Mesothelial cell of epicardium (in vitro differentiated cells): ENCODE results near the gene ALMS1. TPM values are rescaled to one million over a fixed set of nuclear protein-coding genes. Genes with fewer than 3 reads are reported as not detected.
"Not testable (repeated sequence)": the region's sequence is repeated elsewhere in the genome, so short reads cannot be mapped to it uniquely, and the experiment has no call there.

Source experiments
- DNase-seq, 2 experiments: peaks; one replicate each; pipeline ENCODE4 v3.0.0; 2021; ENCODE audit warnings: low spot score in 2 of 2; ENCODE audit not compliant: unreplicated experiment in 2 of 2
- H3K27ac Mint-ChIP-seq: 2 replicates; pipeline ENCODE4 v1.8.0; 2021; ENCODE audit warnings: mixed read lengths
- H3K27me3 Mint-ChIP-seq: 2 replicates; pipeline ENCODE4 v1.8.0; 2021; ENCODE audit warnings: low read depth, mixed read lengths
- H3K36me3 Mint-ChIP-seq: 2 replicates; pipeline ENCODE4 v1.8.0; 2021; ENCODE audit warnings: mixed read lengths
- H3K4me1 Mint-ChIP-seq: 2 replicates; pipeline ENCODE4 v1.8.0; 2021; ENCODE audit warnings: mixed read lengths
- H3K4me3 Mint-ChIP-seq: 2 replicates; pipeline ENCODE4 v1.8.0; 2021; ENCODE audit warnings: mild to moderate bottlenecking, moderate library complexity, mixed read lengths
- H3K9me3 Mint-ChIP-seq: 2 replicates; pipeline ENCODE4 v1.8.0; 2021; ENCODE audit warnings: mixed read lengths
- total RNA-seq: library from RNA; stranded (reverse); gene quantifications from 3 replicates; pipeline ENCODE4 v1.2.1, GENCODE V29; 2021
- TF ChIP-seq, protein P1 (sequence below): fragments of 200-600 bp; sonication (generic); IDR thresholded peaks from one replicate; pipeline ENCODE4 v1.5.0; 2021; ENCODE audit warnings: antibody characterized with exemption; ENCODE audit not compliant: unreplicated experiment

Gene ALMS1
- total RNA-seq, 1 donor from 2014 or later, result 42.2 TPM

DNA sequence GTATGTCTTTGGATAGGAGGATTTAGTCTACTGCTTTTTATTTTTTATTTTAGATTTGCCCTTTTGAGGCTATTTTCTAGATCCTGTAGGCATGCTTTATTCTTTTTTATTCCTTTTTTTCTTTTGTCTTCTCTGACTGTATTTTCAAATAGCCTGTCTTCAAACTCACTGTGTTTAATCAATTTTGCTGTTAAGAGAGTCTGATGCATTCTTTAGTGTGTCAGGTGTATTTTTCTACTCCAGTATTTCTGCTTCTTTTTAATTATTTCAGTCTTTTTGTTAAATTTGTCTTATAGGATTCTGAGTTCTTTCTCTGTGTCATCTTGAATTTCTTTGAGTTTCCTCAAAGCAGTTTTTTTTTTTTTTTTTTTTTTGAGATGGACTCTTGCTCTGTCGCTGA is 143.1 kb downstream of the ALMS1 start:
- no peaks in the 10 kb centered on the region for H3K4me1 Mint-ChIP-seq
- H3K9me3 Mint-ChIP-seq, result peaks cover 62% of the 10 kb centered on the region
- no peaks in the 10 kb centered on the region for H3K27me3 Mint-ChIP-seq
- H3K27ac Mint-ChIP-seq, result no peak overlapping the region
- no peak for DNase-seq
- H3K4me3 Mint-ChIP-seq, result no peak overlapping the region
- TF ChIP-seq, protein P1, sequence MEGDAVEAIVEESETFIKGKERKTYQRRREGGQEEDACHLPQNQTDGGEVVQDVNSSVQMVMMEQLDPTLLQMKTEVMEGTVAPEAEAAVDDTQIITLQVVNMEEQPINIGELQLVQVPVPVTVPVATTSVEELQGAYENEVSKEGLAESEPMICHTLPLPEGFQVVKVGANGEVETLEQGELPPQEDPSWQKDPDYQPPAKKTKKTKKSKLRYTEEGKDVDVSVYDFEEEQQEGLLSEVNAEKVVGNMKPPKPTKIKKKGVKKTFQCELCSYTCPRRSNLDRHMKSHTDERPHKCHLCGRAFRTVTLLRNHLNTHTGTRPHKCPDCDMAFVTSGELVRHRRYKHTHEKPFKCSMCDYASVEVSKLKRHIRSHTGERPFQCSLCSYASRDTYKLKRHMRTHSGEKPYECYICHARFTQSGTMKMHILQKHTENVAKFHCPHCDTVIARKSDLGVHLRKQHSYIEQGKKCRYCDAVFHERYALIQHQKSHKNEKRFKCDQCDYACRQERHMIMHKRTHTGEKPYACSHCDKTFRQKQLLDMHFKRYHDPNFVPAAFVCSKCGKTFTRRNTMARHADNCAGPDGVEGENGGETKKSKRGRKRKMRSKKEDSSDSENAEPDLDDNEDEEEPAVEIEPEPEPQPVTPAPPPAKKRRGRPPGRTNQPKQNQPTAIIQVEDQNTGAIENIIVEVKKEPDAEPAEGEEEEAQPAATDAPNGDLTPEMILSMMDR, result no peak
- H3K36me3 Mint-ChIP-seq, result peaks cover 77% of the 10 kb centered on the region

DNA sequence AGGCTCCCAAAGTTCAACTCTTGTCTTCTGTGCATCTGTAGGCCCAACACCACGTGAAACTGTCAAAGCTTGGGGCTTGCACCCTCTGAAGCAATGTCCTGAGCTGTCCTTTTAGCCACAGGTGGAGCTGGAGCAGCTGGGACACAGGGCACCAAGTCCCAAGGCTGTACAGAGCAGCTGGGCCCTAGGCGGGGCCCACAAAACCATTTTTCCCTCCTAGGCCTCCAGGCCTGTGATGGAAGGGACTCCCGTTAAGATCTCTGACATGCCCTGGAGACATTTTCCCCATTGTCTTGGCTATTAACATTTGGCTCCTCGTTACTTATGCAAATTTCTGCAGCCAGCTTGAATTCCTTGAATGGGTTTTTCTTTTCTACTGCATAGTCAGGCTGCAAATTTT is 145.1 kb downstream of the ALMS1 start:
- not testable (repeated sequence) for H3K4me3 Mint-ChIP-seq, H3K27me3 Mint-ChIP-seq, H3K4me1 Mint-ChIP-seq, H3K27ac Mint-ChIP-seq, DNase-seq
- Mint-ChIP-seq H3K36me3 (peaks cover 73% of the 10 kb centered on the region), H3K9me3 (peaks cover 50% of the 10 kb centered on the region)

DNA sequence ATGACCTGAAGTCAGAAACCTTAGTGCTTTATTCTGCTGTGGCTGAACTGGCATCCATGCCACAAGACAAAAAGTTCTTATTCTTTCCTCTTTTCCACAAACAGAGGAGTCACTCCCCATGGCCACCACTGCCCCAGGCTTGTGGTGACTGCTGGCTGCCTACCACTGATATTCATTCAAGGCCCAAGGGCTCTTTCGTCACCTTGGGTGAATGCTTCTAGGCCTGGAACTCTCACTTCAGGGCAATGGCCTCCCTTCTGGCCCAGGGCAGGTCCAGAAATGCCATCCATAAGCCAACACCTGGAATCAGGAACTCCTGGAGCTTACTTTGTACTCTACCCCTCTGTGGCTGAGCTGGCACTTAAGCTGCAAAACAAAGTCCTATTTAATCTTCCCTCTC is 146.7 kb downstream of the ALMS1 start:
- Mint-ChIP-seq H3K4me3 (no peak overlapping the region), H3K36me3 (peaks cover 73% of the 10 kb centered on the region), H3K27me3 (no peaks in the 10 kb centered on the region), H3K27ac (no peak overlapping the region), H3K4me1 (no peaks in the 10 kb centered on the region), H3K9me3 (peaks cover 49% of the 10 kb centered on the region)
- DNase-seq, result no peak
- TF ChIP-seq, protein P1, result no peak

DNA sequence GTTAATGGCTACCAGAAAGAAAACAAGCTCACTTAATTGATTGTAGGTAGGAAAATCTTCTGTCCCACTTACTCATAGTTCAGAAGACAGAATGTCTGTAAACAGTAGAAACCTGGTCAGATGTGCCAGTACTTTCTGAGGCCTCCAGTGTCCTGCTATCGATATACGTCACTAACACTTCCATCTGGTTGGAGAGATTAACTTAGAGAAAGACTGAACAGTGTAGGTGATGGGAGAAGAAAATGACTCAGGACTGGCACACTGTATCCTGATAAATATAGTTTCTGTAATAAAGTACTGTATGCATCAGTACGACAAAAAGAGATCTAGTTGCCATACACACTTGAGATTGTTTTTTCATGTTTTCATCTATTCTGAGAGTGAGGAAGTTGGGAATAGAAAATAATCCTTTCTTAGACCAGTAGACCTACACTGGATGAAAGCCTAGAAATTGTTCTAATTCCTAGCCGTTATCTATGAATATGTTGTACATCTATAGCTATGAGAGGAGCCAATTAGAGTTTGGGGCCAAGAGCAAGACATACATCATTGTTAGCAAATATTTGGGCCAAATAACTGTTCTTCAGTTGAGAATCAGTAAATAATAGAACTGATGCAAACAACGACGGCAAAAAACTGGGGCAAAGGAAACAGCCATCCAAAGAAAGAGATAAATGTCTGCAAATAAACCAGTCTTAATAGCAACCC is 150.7 kb downstream of the ALMS1 start:
- no peaks in the 10 kb centered on the region for H3K27me3 Mint-ChIP-seq
- peaks cover 49% of the 10 kb centered on the region for H3K9me3 Mint-ChIP-seq
- no peak for DNase-seq
- peaks cover 72% of the 10 kb centered on the region for H3K36me3 Mint-ChIP-seq
- no peaks in the 10 kb centered on the region for H3K4me1 Mint-ChIP-seq
- H3K27ac Mint-ChIP-seq, result no peak overlapping the region
- TF ChIP-seq, protein P1, result no peak
- H3K4me3 Mint-ChIP-seq, result no peak overlapping the region

DNA sequence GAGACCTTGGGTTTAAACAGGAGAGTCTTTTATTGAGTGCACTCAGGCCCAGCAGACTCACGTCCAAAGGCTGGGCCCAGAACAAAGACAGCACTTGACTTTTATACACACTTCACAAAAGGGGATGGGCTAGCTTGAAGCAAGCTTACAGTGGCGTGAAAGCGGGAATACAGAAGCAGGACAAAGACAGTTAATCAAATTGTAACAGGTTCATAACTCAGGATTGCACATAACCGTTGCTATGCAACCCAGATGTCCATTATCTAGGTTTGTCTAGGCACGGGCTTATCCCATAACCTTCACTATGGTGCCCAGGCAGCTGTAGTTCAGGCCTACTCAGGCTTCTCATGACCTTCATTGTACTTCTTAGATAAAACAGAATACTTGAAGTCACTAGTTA is 175.2 kb downstream of the ALMS1 start:
- H3K27ac Mint-ChIP-seq, result peak overlapping the region; percentile 81
- not testable (repeated sequence) for H3K9me3 Mint-ChIP-seq, DNase-seq, H3K4me3 Mint-ChIP-seq, H3K27me3 Mint-ChIP-seq
- peaks cover 12% of the 10 kb centered on the region for H3K4me1 Mint-ChIP-seq
- H3K36me3 Mint-ChIP-seq, result peaks cover 22% of the 10 kb centered on the region

DNA sequence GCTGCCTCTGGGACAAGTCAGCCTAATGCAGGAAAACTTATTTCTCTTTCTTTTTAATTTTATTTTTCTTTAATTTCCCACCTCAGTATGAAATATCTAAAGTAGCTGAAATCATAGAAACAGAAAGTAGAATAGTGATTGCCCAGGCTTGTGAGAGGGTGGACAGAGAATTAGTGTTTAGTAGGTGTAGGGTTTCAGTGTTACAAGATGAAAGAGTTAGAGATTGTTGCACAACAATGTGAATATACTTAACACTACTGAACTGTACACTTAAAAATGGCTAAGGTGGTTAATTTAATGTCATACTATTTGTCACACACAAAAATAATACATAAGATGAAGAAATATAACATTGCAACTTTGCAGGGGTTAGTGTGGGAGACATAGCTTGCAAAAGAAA is 175.8 kb downstream of the ALMS1 start:
- DNase-seq, result no peak
- Mint-ChIP-seq H3K27me3 (no peaks in the 10 kb centered on the region), H3K27ac (no peak overlapping the region), H3K4me3 (no peak overlapping the region), H3K9me3 (peaks cover 4% of the 10 kb centered on the region), H3K4me1 (peaks cover 12% of the 10 kb centered on the region), H3K36me3 (peaks cover 25% of the 10 kb centered on the region)
- TF ChIP-seq, protein P1, result no peak

DNA sequence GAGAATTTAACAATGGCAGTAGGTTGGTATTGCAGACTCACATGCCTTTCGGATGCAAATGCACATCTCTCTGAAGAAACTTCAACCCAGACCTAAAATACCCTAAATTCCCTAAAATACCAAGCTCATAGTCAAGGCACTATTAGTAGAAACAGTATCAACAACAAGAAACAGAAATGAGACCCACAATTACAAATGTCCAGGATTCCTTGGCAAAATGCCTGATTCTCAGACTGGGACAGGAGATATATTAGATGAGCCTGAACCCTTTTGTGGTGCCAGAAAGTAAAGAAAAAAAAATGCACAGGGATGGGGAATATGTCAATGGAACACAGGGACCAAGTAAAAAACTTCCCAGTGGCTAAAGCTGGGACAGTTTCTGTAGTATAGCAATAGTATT is 179.3 kb downstream of the ALMS1 start:
- TF ChIP-seq, protein P1, result no peak
- no peak for DNase-seq
- Mint-ChIP-seq H3K36me3 (peaks cover 12% of the 10 kb centered on the region), H3K4me1 (peaks cover 12% of the 10 kb centered on the region), H3K27ac (no peak overlapping the region), H3K27me3 (no peaks in the 10 kb centered on the region), H3K4me3 (no peak overlapping the region), H3K9me3 (peaks cover under 1% of the 10 kb centered on the region)
